K562 (cell line): ENCODE results near the gene PIP4K2A. TPM values are rescaled to one million over a fixed set of nuclear protein-coding genes. Genes with fewer than 3 reads are reported as not detected.

Experiments used
- ATAC-seq: fragments of 200-7000 bp; cut with Tn5 transposase; 3 replicates; pipeline ENCODE4 v1.9.1; 2020; ENCODE audit warnings: moderate library complexity
- BruUV-seq: library from RNA; stranded (reverse); fragments of 400-500 nt; replicated peaks from 2 replicates; lab custom pipeline; 2021; lab: Mats Ljungman, UMichigan
- CTCF ChIA-PET: fragments of 300-600 bp; formaldehyde crosslinking; extraction: SDS; loops from one replicate; lab custom pipeline; 2021; ENCODE audit warnings: low intra/inter-chr PET ratio; lab: Yijun Ruan, JAX
- POLR2A ChIA-PET: fragments of 300-600, 350-650 bp; sonication (Branson Sonifier 250); formaldehyde crosslinking; extraction: SDS; loops from one replicate; lab custom pipeline; 2021; ENCODE audit warnings: antibody characterized with exemption, inconsistent platforms; lab: Yijun Ruan, JAX
- DNase-seq, 4 experiments: peaks; one replicate each; pipeline versions ENCODE4 v3.0.0 to v3.0.0-alpha.2; 2011 to 2018; ENCODE audit warnings: low spot score in 3 of 4, mixed read lengths in 3 of 4; ENCODE audit errors: extremely low read depth in 1 of 4
- FAIRE-seq: peaks from 2 replicates; lab custom pipeline; 2011; peaks lifted over from hg19 to GRCh38; lab: Jason Lieb, UNC
- H2AFZ ChIP-seq: 2 replicates; pipeline ENCODE4 v1.6.0; 2011; ENCODE audit warnings: low read depth, low read length, control low read depth, inconsistent platforms
- H3K27ac ChIP-seq: fragments of 200-600 bp; 3 replicates; pipeline ENCODE4 v1.8.0; 2011; ENCODE audit warnings: low read depth, mild to moderate bottlenecking, control low read depth, inconsistent platforms, low read length, moderate library complexity, mixed read lengths; ENCODE audit errors: extremely low read depth
- H3K27me3 ChIP-seq, 2 experiments: fragments of 300-600 bp in 1 of 2; 2 replicates in 1 of 2; 3 replicates in 1 of 2; pipeline versions ENCODE4 v1.6.0 to v1.8.0; 2011; ENCODE audit warnings: inconsistent platforms in 2 of 2, low read length in 2 of 2, mild to moderate bottlenecking in 1 of 2, mixed read lengths in 1 of 2, moderate library complexity in 1 of 2; ENCODE audit not compliant: control insufficient read depth in 2 of 2, insufficient read depth in 2 of 2
- H3K36me3 ChIP-seq: fragments of 300-600 bp; 3 replicates; pipeline ENCODE4 v1.8.0; 2011; ENCODE audit warnings: mild to moderate bottlenecking, low read length, inconsistent platforms; ENCODE audit not compliant: control insufficient read depth, insufficient read depth
- H3K4me1 ChIP-seq, 2 experiments: fragments of 200-600 bp in 1 of 2; replicated peaks in 1 of 2; 2 replicates in 1 of 2; 3 replicates in 1 of 2; pipeline versions ENCODE4 v1.5.1 to v1.8.0; 2011; ENCODE audit warnings: inconsistent platforms in 2 of 2, low read length in 2 of 2, mild to moderate bottlenecking in 1 of 2, mixed read lengths in 1 of 2, moderate library complexity in 1 of 2; ENCODE audit not compliant: control insufficient read depth in 2 of 2, insufficient read depth in 2 of 2
- H3K4me2 ChIP-seq: 2 replicates; pipeline ENCODE4 v1.6.1; 2011; ENCODE audit warnings: low read length, control low read depth, inconsistent platforms, mixed read lengths; ENCODE audit not compliant: insufficient read depth
- H3K4me3 ChIP-seq: fragments of 200-600 bp; sonication (generic), shearing (Covaris generic); 2 replicates; pipeline ENCODE4 v1.5.1; 2016; ENCODE audit warnings: control low read depth, inconsistent platforms
- H3K79me2 ChIP-seq: fragments of 200-600 bp; 3 replicates; pipeline ENCODE4 v1.8.0; 2011; ENCODE audit warnings: low read length, inconsistent platforms; ENCODE audit not compliant: control insufficient read depth, insufficient read depth
- H3K9ac ChIP-seq, 2 experiments: 2 replicates each; pipeline versions ENCODE4 v1.6.0 to v1.6.1; 2011; ENCODE audit warnings: low read depth in 2 of 2, low read length in 2 of 2, control low read depth in 1 of 2, inconsistent platforms in 1 of 2, mild to moderate bottlenecking in 1 of 2, mixed read lengths in 1 of 2; ENCODE audit not compliant: insufficient read depth in 1 of 2
- H3K9me1 ChIP-seq: one replicate; pipeline ENCODE4 v1.6.0; 2011; ENCODE audit warnings: inconsistent platforms, mild to moderate bottlenecking, low read length, moderate library complexity; ENCODE audit not compliant: control insufficient read depth, insufficient read depth
- H3K9me3 ChIP-seq: replicated peaks from 2 replicates; pipeline ENCODE4 v1.5.1; 2011; ENCODE audit warnings: low read depth, low read length, inconsistent platforms; ENCODE audit not compliant: control insufficient read depth, insufficient read depth
- H4K20me1 ChIP-seq: replicated peaks from 2 replicates; pipeline ENCODE4 v1.6.1; 2011; ENCODE audit warnings: low read length, inconsistent platforms, mixed read lengths; ENCODE audit not compliant: control insufficient read depth, insufficient read depth
- ARID1B ChIP-seq: fragments of 450-650 bp; IDR thresholded peaks from 2 replicates; pipeline ENCODE4 v1.6.1; 2016; ENCODE audit warnings: antibody characterized with exemption, mild to moderate bottlenecking, inconsistent platforms
- ARID3A ChIP-seq: IDR thresholded peaks from 2 replicates; pipeline ENCODE4 v1.6.1; 2012; ENCODE audit warnings: low read depth, low read length, improper control_type of control experiment, borderline replicate concordance
- CXXC5 ChIP-seq: fragments of 250-450 bp; sonication (Bioruptor Pico); IDR thresholded peaks from 2 replicates; pipeline ENCODE4 v1.8.0; 2022; ENCODE audit warnings: inconsistent platforms, mild to moderate bottlenecking, moderate library complexity
- HDAC1 ChIP-seq, 2 experiments: fragments of 450-650 bp; IDR thresholded peaks; 2 replicates each; pipeline ENCODE4 v1.6.1; 2016 to 2017; ENCODE audit warnings: inconsistent platforms in 1 of 2, mild to moderate bottlenecking in 1 of 2, moderate library complexity in 1 of 2
- NCOR1 ChIP-seq: fragments of 450-650 bp; IDR thresholded peaks from 2 replicates; pipeline ENCODE4 v1.6.1; 2016; ENCODE audit warnings: mild to moderate bottlenecking, moderate library complexity
- SMAD4 ChIP-seq: fragments of 250-450 bp; sonication (Bioruptor Pico); conservative IDR thresholded peaks from 2 replicates; pipeline ENCODE4 v1.8.0; 2021; ENCODE audit warnings: inconsistent platforms, mild to moderate bottlenecking, moderate library complexity
- SMARCA4 ChIP-seq: fragments of 450-650 bp; IDR thresholded peaks from 2 replicates; pipeline ENCODE4 v1.6.1; 2016
- TCF3 ChIP-seq: sonication (generic); formaldehyde crosslinking; IDR thresholded peaks from 2 replicates; pipeline ENCODE4 v1.4.0; 2020; ENCODE audit warnings: mild to moderate bottlenecking, missing genetic modification reagents
- VEZF1 ChIP-seq: fragments of 200-800 bp; sonication (Bioruptor generic); IDR thresholded peaks from 2 replicates; pipeline ENCODE4 v1.6.1; 2017; ENCODE audit warnings: missing genetic modification characterization, missing compliant biosample characterization
- WGBS: fragments of 100-300 bp; shearing (Covaris generic); methylation state at CpG from one replicate; pipeline ENCODE4 v1.1.6; 2016; ENCODE audit warnings: low coverage, mixed read lengths; ENCODE audit not compliant: insufficient coverage; ENCODE audit errors: missing lambda C conversion rate; 5-methylcytosine and 5-hydroxymethylcytosine counted together
- in situ Hi-C: fragments of 300-500 bp; cut with MboI; formaldehyde crosslinking; loops from 4 replicates; pipeline ENCODE4 v1.15.0; 2018; ENCODE audit warnings: inconsistent platforms, mixed read lengths
- intact Hi-C: fragments of 100-400 bp; cut with micrococcal nuclease; formaldehyde crosslinking; loops from 2 replicates; pipeline ENCODE4 v1.14.2; 2022
- polyA plus RNA-seq, 8 experiments: library from polyadenylated mRNA; depleted of rRNA in 4 of 8; stranded (reverse) in 5 of 8; unstranded in 3 of 8; fragments of >200 nt; fragmentation: Nextera tagmentation in 2 of 8; fragmentation: Illumina TruSeq in 1 of 8; extraction: Ambion mirVana in 2 of 8; extraction: Trizol in 1 of 8; gene quantifications; 2 replicates each; pipeline versions ENCODE4 v1.2.1 to v1.2.3, GENCODE V29; 2011 to 2014; ENCODE audit warnings: inconsistent platforms in 1 of 8, missing spikeins in 1 of 8
- total RNA-seq, 7 experiments: library from RNA; depleted of rRNA in 6 of 7; stranded (reverse); fragments of >200 nt in 6 of 7; fragmentation: Illumina TruSeq in 2 of 7; extraction: Trizol in 2 of 7; gene quantifications; 2 replicates each; pipeline versions ENCODE4 v1.2.1 to v1.2.3, GENCODE V29; 2011 to 2021; ENCODE audit warnings: low replicate concordance in 1 of 7
- TF ChIP-seq, protein P1 (sequence below), 2 experiments: IDR thresholded peaks; 2 replicates each; pipeline ENCODE4 v1.6.1; 2012; ENCODE audit warnings: improper control_type of control experiment in 2 of 2, low read depth in 2 of 2, low read length in 2 of 2, borderline replicate concordance in 1 of 2
- TF ChIP-seq, protein P2 (sequence below): fragments of 450-650 bp; IDR thresholded peaks from 2 replicates; pipeline ENCODE4 v1.6.1; 2018; ENCODE audit not compliant: partially characterized antibody

PIP4K2A gene
- total and polyA plus RNA-seq, 9 of the 15 experiments (the other 6 are each of a cell fraction or from before 2014, with no cell fraction given) = 35.6 to 117 (median 71.9) TPM

GRCh38 chr10:22662733-22663330 is 51.5 kb downstream of the PIP4K2A start:
- Histone ChIP-seq H3K27ac (peak overlapping the region; percentile 24; the same call in 1 of the 3 replicates), H3K79me2 (peaks cover 97% of the 10 kb centered on the region), H3K9me3 (no peaks in the 10 kb centered on the region), H3K36me3 (peaks cover 10% of the 10 kb centered on the region; the same call in 1 of the 3 replicates), H3K9ac (no peak overlapping the region; a peak in 1 of 4 replicates), H3K4me2 (peak overlapping the region; percentile 58), H2AFZ (no peak overlapping the region), H3K9me1 (no peaks in the 10 kb centered on the region), H3K27me3 (no peaks in the 10 kb centered on the region), H3K4me3 (no peak overlapping the region), H4K20me1 (peaks cover 10% of the 10 kb centered on the region; the same call in 1 of the 2 replicates), H3K4me1 (peaks cover 12 to 44% of the 10 kb centered on the region in 2 experiments)
- DNase-seq (peak in 2 of 4 experiments; percentile 43 to 64), ATAC-seq (peak; percentile 70), FAIRE-seq (peak; percentile 42)
- WGBS = 13% methylated on average over 6 of the region's 6 CpGs
- CTCF ChIA-PET = no interaction called here
- in situ Hi-C loops (no loop called here), intact Hi-C loops (no loop called here)
- POLR2A ChIA-PET = interaction anchor here (0.6 to 0.8 kb wide), 2 partner anchors 19 to 50 kb away, joined by 3 read pairs; no protein-coding TSS in a partner anchor
- no TSS peak for BruUV-seq
- TF ChIP-seq SMARCA4 (peak; percentile 49; the same call in 1 of the 2 replicates), ARID3A (0 out of 2 replicates have a peak, but pooled peaks have one; percentile 10), CXXC5 (no peak), VEZF1 (peak; percentile 35; the same call in 1 of the 2 replicates), SMAD4 (no peak), HDAC1 (IDR thresholded peaks at IDR 0.05) (no peak), TCF3 (CRISPR knock-in tag) (0 out of 2 replicates have a peak, but pooled peaks have one; percentile 6), NCOR1 (peak; percentile 21; the same call in 1 of the 2 replicates), ARID1B (peak; percentile 60)
- TF ChIP-seq, protein P1, sequence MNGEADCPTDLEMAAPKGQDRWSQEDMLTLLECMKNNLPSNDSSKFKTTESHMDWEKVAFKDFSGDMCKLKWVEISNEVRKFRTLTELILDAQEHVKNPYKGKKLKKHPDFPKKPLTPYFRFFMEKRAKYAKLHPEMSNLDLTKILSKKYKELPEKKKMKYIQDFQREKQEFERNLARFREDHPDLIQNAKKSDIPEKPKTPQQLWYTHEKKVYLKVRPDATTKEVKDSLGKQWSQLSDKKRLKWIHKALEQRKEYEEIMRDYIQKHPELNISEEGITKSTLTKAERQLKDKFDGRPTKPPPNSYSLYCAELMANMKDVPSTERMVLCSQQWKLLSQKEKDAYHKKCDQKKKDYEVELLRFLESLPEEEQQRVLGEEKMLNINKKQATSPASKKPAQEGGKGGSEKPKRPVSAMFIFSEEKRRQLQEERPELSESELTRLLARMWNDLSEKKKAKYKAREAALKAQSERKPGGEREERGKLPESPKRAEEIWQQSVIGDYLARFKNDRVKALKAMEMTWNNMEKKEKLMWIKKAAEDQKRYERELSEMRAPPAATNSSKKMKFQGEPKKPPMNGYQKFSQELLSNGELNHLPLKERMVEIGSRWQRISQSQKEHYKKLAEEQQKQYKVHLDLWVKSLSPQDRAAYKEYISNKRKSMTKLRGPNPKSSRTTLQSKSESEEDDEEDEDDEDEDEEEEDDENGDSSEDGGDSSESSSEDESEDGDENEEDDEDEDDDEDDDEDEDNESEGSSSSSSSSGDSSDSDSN (IDR thresholded peaks at IDR 0.05; ENCODE audit: borderline replicate concordance in 1 of 2, low read depth in 2 of 2, low read length in 2 of 2) = no peak
- TF ChIP-seq, protein P2, sequence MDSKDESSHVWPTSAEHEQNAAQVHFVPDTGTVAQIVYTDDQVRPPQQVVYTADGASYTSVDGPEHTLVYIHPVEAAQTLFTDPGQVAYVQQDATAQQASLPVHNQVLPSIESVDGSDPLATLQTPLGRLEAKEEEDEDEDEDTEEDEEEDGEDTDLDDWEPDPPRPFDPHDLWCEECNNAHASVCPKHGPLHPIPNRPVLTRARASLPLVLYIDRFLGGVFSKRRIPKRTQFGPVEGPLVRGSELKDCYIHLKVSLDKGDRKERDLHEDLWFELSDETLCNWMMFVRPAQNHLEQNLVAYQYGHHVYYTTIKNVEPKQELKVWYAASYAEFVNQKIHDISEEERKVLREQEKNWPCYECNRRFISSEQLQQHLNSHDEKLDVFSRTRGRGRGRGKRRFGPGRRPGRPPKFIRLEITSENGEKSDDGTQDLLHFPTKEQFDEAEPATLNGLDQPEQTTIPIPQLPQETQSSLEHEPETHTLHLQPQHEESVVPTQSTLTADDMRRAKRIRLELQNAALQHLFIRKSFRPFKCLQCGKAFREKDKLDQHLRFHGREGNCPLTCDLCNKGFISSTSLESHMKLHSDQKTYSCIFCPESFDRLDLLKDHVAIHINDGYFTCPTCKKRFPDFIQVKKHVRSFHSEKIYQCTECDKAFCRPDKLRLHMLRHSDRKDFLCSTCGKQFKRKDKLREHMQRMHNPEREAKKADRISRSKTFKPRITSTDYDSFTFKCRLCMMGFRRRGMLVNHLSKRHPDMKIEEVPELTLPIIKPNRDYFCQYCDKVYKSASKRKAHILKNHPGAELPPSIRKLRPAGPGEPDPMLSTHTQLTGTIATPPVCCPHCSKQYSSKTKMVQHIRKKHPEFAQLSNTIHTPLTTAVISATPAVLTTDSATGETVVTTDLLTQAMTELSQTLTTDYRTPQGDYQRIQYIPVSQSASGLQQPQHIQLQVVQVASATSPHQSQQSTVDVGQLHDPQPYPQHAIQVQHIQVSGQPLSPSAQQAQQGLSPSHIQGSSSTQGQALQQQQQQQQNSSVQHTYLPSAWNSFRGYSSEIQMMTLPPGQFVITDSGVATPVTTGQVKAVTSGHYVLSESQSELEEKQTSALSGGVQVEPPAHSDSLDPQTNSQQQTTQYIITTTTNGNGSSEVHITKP = peak; percentile 20
